Activated CD8-positive, alpha-beta T cell treated with anti-CD3 and anti-CD28 coated beads, Interleukin-2, amount 10 ng/mL, durations not matched to agents 7 days and 5 days (primary cell): ENCODE data around the gene CD81. TPM values are rescaled to one million over a fixed set of nuclear protein-coding genes. Genes with fewer than 3 reads are reported as not detected.
A peak's percentile ranks its signal among the peaks of the same experiment; 100 is the strongest.

Experiments
- ATAC-seq: fragments of 150-1000 bp; cut with Tn5 transposase; one replicate; pipeline ENCODE4 v1.10.0; 2021; ENCODE audit warnings: moderate library complexity
- CTCF ChIA-PET: fragments of 350-600 bp; sonication (Branson Sonifier 250); formaldehyde crosslinking; loops from one replicate; lab custom pipeline; 2021; ENCODE audit warnings: antibody characterized with exemption; lab: Charles Lee
- POLR2A ChIA-PET: fragments of 350-600 bp; sonication (Branson Sonifier 250); formaldehyde crosslinking; loops from one replicate; lab custom pipeline; 2021; ENCODE audit warnings: antibody characterized with exemption; lab: Charles Lee
- DNase-seq: peaks from one replicate; pipeline ENCODE4 v3.0.0-alpha.2; 2020
- H3K27ac Mint-ChIP-seq: one replicate; pipeline ENCODE4 v1.8.0; 2021; ENCODE audit warnings: mild to moderate bottlenecking, mixed read lengths
- H3K27me3 Mint-ChIP-seq: one replicate; pipeline ENCODE4 v1.8.0; 2021; ENCODE audit warnings: low read depth, mixed read lengths
- H3K36me3 Mint-ChIP-seq: one replicate; pipeline ENCODE4 v1.8.0; 2021; ENCODE audit warnings: low read depth, mixed read lengths
- H3K4me1 Mint-ChIP-seq: one replicate; pipeline ENCODE4 v1.8.0; 2021; ENCODE audit warnings: low read depth, mixed read lengths
- H3K4me3 Mint-ChIP-seq: one replicate; pipeline ENCODE4 v1.8.0; 2021; ENCODE audit warnings: mild to moderate bottlenecking, mixed read lengths
- H3K9me3 Mint-ChIP-seq: one replicate; pipeline ENCODE4 v1.8.0; 2022; ENCODE audit warnings: mixed read lengths; ENCODE audit not compliant: insufficient read depth
- total RNA-seq, 2 experiments: library from RNA; stranded (reverse); gene quantifications; one replicate each; pipeline ENCODE4 v1.2.3, GENCODE V29; 2021

Gene CD81
- total RNA-seq, 2 experiments from 2014 or later = 142 to 145 TPM

DNA sequence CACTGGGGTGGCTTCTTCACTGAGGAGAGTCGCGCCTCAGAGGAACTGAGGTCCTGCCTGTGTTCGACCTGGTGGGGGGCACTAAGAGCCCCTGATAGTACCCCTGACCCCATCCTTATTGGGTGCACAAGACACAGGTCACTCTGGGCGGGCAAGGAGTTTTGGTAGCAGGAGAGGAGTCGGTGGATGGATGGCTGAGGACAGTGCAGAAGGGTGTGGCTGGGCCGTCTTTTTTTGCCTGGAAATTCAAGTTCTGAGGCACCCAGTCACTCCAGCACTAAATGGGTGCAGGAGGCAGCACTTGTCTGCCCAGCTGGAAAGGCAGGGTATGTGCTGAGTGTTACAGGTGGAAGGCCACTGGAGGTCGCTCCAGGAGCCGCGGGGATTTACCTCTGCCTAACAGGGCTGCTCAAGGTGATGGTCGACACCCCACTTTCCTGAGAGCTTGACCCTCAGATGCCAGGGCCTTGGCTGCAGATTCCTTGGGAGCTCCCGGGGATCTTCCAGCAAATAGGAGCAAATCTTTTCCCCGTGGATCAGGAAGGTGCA is 24.4 kb downstream of the CD81 start:
- DNase-seq = no peak
- Mint-ChIP-seq H3K27ac (peak overlapping the region; percentile 92), H3K9me3 (no peaks in the 10 kb centered on the region), H3K4me1 (peaks cover 18% of the 10 kb centered on the region), H3K36me3 (peaks cover 9% of the 10 kb centered on the region), H3K4me3 (peak overlapping the region; percentile 91), H3K27me3 (no peaks in the 10 kb centered on the region)
- ChIA-PET CTCF (interaction anchor here (1.0 to 5.1 kb wide), 8 partner anchors 12 to 132 kb away, joined by 3 to 72 read pairs (median 6); partner anchors contain the start of genes C11orf21 and TSPAN32), POLR2A (interaction anchor here (0.9 to 4.0 kb wide), 5 partner anchors 13 to 100 kb away, joined by 5 to 36 read pairs (median 9); partner anchors contain the start of genes C11orf21, CD81 and TSPAN32)
- ATAC-seq = no peak

DNA sequence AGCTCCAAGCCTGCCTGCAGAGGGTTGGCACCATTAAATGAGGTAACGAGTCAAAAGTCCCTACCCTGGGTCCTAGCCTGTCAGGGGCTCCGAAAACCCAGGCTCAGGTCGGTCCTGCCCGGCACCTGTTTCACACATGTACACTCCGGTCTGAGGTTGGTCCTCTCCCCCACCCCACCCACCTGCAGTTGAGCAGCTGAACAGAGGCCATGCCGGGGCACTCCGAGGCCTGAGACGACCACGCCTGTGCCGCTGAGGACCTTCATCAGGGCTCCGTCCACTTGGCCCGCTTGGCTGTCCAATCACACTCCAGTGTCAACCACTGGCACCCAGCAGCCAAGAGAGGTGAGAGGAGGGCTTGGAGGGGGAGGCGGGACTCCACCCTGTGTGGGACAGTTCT is 25.0 kb downstream of the CD81 start:
- ATAC-seq = no peak
- ChIA-PET CTCF (interaction anchor here (1.1 to 5.1 kb wide), 2 partner anchors 20 to 98 kb away, joined by 3 to 72 read pairs; partner anchors contain the start of genes C11orf21 and TSPAN32), POLR2A (interaction anchor here (0.9 to 3.0 kb wide), 2 partner anchors 14 to 100 kb away, joined by 5 to 9 read pairs; partner anchors contain the start of genes C11orf21 and TSPAN32)
- H3K27ac Mint-ChIP-seq = no peak overlapping the region
- H3K9me3 Mint-ChIP-seq = no peaks in the 10 kb centered on the region
- peaks cover 18% of the 10 kb centered on the region for H3K4me1 Mint-ChIP-seq
- H3K27me3 Mint-ChIP-seq = no peaks in the 10 kb centered on the region
- H3K36me3 Mint-ChIP-seq = peaks cover 8% of the 10 kb centered on the region
- H3K4me3 Mint-ChIP-seq = peak overlapping the region; percentile 91
- DNase-seq = no peak

- Mint-ChIP-seq H3K36me3 (peaks cover 7% of the 10 kb centered on the region), H3K9me3 (no peaks in the 10 kb centered on the region), H3K27ac (no peak overlapping the region), H3K4me3 (peak overlapping the region; percentile 91), H3K27me3 (no peaks in the 10 kb centered on the region), H3K4me1 (peaks cover 18% of the 10 kb centered on the region)
- ATAC-seq (no peak), DNase-seq (no peak)
- CTCF ChIA-PET = no interaction called here
- POLR2A ChIA-PET = interaction anchor here (0.9 kb wide), 1 partner anchor 15 kb away, joined by 5 read pairs; no protein-coding TSS in a partner anchor
These were observed 26.0 kb downstream of the CD81 start for GRCh38 chr11:2402890-2403645.

DNA sequence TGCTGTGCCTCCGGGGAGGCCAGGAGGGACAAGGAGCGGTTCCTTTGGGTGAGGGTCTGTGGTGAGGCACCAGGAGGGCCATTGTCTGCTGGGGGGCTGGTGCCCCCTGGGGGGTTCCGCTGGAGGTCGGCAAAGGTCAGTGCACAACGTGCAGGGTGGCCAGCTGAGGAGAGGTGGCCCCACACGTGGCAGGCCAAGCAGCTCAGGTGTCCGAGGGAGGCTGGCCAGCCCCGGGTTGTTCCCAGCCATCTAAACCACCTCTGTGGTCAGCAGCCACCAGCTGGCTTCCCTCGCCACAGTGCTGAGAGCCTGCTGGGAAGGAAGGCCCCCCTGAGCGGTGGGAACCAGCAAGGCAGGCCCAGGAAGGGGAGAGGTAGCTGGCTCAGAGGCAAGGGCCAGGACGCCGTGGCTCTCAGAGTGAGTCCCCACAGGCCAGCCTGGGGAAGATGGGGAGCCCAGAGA is 27.7 kb downstream of the CD81 start:
- Mint-ChIP-seq H3K4me3 (no peak overlapping the region), H3K27ac (no peak overlapping the region), H3K27me3 (no peaks in the 10 kb centered on the region), H3K36me3 (peaks cover 7% of the 10 kb centered on the region), H3K9me3 (no peaks in the 10 kb centered on the region), H3K4me1 (peaks cover 14% of the 10 kb centered on the region)
- ATAC-seq (no peak), DNase-seq (no peak)
- ChIA-PET POLR2A (interaction anchor here (0.7 kb wide), 1 partner anchor 84 kb away, joined by 3 read pairs; no protein-coding TSS in a partner anchor), CTCF (interaction anchor here (1.3 kb wide), 1 partner anchor 99 kb away, joined by 4 read pairs; no protein-coding TSS in a partner anchor)

DNA sequence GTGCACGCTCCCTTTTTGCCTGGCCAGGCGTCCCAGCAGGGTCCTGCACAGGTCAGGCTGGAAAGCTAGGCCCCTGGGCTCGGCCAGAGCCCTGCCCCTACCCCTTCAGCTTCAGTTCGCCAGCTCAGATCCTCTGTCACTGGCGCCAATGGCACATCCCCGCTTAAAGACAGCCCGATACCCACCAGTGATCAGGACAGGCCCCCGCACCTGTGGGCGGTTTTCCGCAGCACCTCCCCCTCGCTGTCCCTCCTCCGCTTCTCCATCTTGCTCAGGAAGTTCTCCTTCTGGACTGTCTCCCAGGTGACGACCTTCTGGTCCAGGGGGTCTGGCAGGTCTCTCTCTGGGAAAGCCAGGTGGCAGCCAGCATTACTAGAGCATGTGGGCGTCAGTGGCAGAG is 29.3 kb downstream of the CD81 start:
- peaks cover 5% of the 10 kb centered on the region for H3K36me3 Mint-ChIP-seq
- no peak for DNase-seq
- H3K9me3 Mint-ChIP-seq = no peaks in the 10 kb centered on the region
- no peak for ATAC-seq
- H3K4me1 Mint-ChIP-seq = peaks cover 12% of the 10 kb centered on the region
- CTCF ChIA-PET = no interaction called here
- POLR2A ChIA-PET = no interaction called here
- H3K27me3 Mint-ChIP-seq = no peaks in the 10 kb centered on the region
- no peak overlapping the region for H3K4me3 Mint-ChIP-seq
- no peak overlapping the region for H3K27ac Mint-ChIP-seq

GRCh38 chr11:2406878-2407410 is 29.8 kb downstream of the CD81 start:
- CTCF ChIA-PET = no interaction called here
- POLR2A ChIA-PET = no interaction called here
- H3K9me3 Mint-ChIP-seq = no peaks in the 10 kb centered on the region
- H3K36me3 Mint-ChIP-seq = peaks cover 5% of the 10 kb centered on the region
- no peaks in the 10 kb centered on the region for H3K27me3 Mint-ChIP-seq
- peaks cover 7% of the 10 kb centered on the region for H3K4me1 Mint-ChIP-seq
- no peak overlapping the region for H3K27ac Mint-ChIP-seq
- ATAC-seq (no peak), DNase-seq (no peak)
- H3K4me3 Mint-ChIP-seq = no peak overlapping the region

GRCh38 chr11:2408671-2409070 is 31.6 kb downstream of the CD81 start:
- Mint-ChIP-seq H3K27ac (no peak overlapping the region), H3K36me3 (no peaks in the 10 kb centered on the region), H3K27me3 (no peaks in the 10 kb centered on the region), H3K9me3 (no peaks in the 10 kb centered on the region), H3K4me3 (no peak overlapping the region), H3K4me1 (no peaks in the 10 kb centered on the region)
- ChIA-PET POLR2A (interaction anchor here (1.7 kb wide), 1 partner anchor 8 kb away, joined by 6 read pairs; the partner anchor contains the start of gene TSSC4), CTCF (interaction anchor here (1.1 to 1.4 kb wide), 2 partner anchors 11 to 124 kb away, joined by 3 to 5 read pairs; no protein-coding TSS in a partner anchor)
- no peak for DNase-seq
- ATAC-seq = no peak

- H3K9me3 Mint-ChIP-seq = no peaks in the 10 kb centered on the region
- H3K36me3 Mint-ChIP-seq = no peaks in the 10 kb centered on the region
- CTCF ChIA-PET = interaction anchor here (0.8 to 1.4 kb wide), 2 partner anchors 10 to 122 kb away, joined by 3 to 5 read pairs; no protein-coding TSS in a partner anchor
- H3K4me3 Mint-ChIP-seq = no peak overlapping the region
- ATAC-seq (no peak), DNase-seq (no peak)
- H3K27me3 Mint-ChIP-seq = no peaks in the 10 kb centered on the region
- POLR2A ChIA-PET = interaction anchor here (0.6 to 1.7 kb wide), 2 partner anchors 9 to 32 kb away, joined by 3 to 6 read pairs; partner anchors contain the start of genes CD81 and TSSC4
- no peaks in the 10 kb centered on the region for H3K4me1 Mint-ChIP-seq
- H3K27ac Mint-ChIP-seq = no peak overlapping the region
These were observed 32.0 kb downstream of the CD81 start for GRCh38 chr11:2409126-2409525.

GRCh38 chr11:2409611-2410468 is 32.7 kb downstream of the CD81 start:
- H3K4me1 Mint-ChIP-seq = no peaks in the 10 kb centered on the region
- no peak for DNase-seq
- no peak overlapping the region for H3K27ac Mint-ChIP-seq
- H3K36me3 Mint-ChIP-seq = no peaks in the 10 kb centered on the region
- no peak for ATAC-seq
- H3K9me3 Mint-ChIP-seq = no peaks in the 10 kb centered on the region
- ChIA-PET CTCF (interaction anchor here (0.8 to 1.0 kb wide), 3 partner anchors 9 to 122 kb away, joined by 3 read pairs; no protein-coding TSS in a partner anchor), POLR2A (interaction anchor here (0.6 to 1.7 kb wide), 2 partner anchors 10 to 33 kb away, joined by 3 to 6 read pairs; partner anchors contain the start of genes CD81 and TSSC4)
- H3K27me3 Mint-ChIP-seq = no peaks in the 10 kb centered on the region
- H3K4me3 Mint-ChIP-seq = no peak overlapping the region

GRCh38 chr11:2410616-2411015 is 33.5 kb downstream of the CD81 start:
- DNase-seq = no peak
- Mint-ChIP-seq H3K9me3 (no peaks in the 10 kb centered on the region), H3K36me3 (no peaks in the 10 kb centered on the region), H3K27me3 (no peaks in the 10 kb centered on the region), H3K4me1 (no peaks in the 10 kb centered on the region), H3K27ac (no peak overlapping the region), H3K4me3 (no peak overlapping the region)
- POLR2A ChIA-PET = no interaction called here
- no peak for ATAC-seq
- CTCF ChIA-PET = interaction anchor here (0.8 to 1.0 kb wide), 2 partner anchors 9 to 11 kb away, joined by 3 read pairs; no protein-coding TSS in a partner anchor
